ENCODE results near the gene TIMP3. TPM values are rescaled to one million over a fixed set of nuclear protein-coding genes. Genes with fewer than 3 reads are reported as not detected.

TIMP3 gene
- total RNA-seq, 2 donors from 2014 or later: 434 to 484 TPM

GRCh38 chr22:32820131-32821119 lies 18.9 kb downstream of the TIMP3 start:
- intact Hi-C loops (cut with DNase I): no loop called here
- DNase-seq (no peak), ATAC-seq (no peak)

- ATAC-seq: peak in 1 of 2 donors; percentile 4
- DNase-seq: no peak
- intact Hi-C loops (cut with DNase I): no loop called here
Observed at GRCh38 chr22:32822179-32822877, 20.8 kb downstream of the TIMP3 start.

- ATAC-seq: no peak
- DNase-seq: no peak
- intact Hi-C loops (cut with DNase I): no loop called here
Observed at GRCh38 chr22:32823024-32823730, 21.7 kb downstream of the TIMP3 start.

GRCh38 chr22:32824531-32825312 lies 23.2 kb downstream of the TIMP3 start:
- intact Hi-C loops (cut with DNase I): no loop called here
- ATAC-seq: no peak
- no peak for DNase-seq

- ATAC-seq (no peak), DNase-seq (no peak)
- intact Hi-C loops (cut with DNase I): no loop called here
Observed at GRCh38 chr22:32826537-32826936, 25.0 kb downstream of the TIMP3 start.

- peak; percentile 24 to 34 for ATAC-seq
- no peak for DNase-seq
- intact Hi-C loops (cut with DNase I): no loop called here
Observed at GRCh38 chr22:32827049-32827602, 25.6 kb downstream of the TIMP3 start.

- DNase-seq (no peak), ATAC-seq (no peak)
- intact Hi-C loops (cut with DNase I): no loop called here
Observed at GRCh38 chr22:32828150-32828549, 26.6 kb downstream of the TIMP3 start.

- ATAC-seq (peak in 1 of 2 donors; percentile 4), DNase-seq (no peak)
- intact Hi-C loops (cut with DNase I): no loop called here
Observed at GRCh38 chr22:32828561-32828960, 27.1 kb downstream of the TIMP3 start.

GRCh38 chr22:32829451-32829851 lies 27.9 kb downstream of the TIMP3 start:
- intact Hi-C loops (cut with DNase I): no loop called here
- ATAC-seq (peak; percentile 10 to 53), DNase-seq (no peak)

- peak; percentile 69 to 80 for ATAC-seq
- DNase-seq: peak; percentile 82
- intact Hi-C loops (cut with DNase I): no loop called here
Observed at GRCh38 chr22:32830473-32830872, 29.0 kb downstream of the TIMP3 start.

- ATAC-seq: no peak
- intact Hi-C loops (cut with DNase I): no loop called here
- no peak for DNase-seq
Observed at GRCh38 chr22:32830957-32831356, 29.5 kb downstream of the TIMP3 start.

- DNase-seq (no peak), ATAC-seq (no peak)
- intact Hi-C loops (cut with DNase I): no loop called here
Observed at GRCh38 chr22:32831584-32831983, 30.1 kb downstream of the TIMP3 start.

- DNase-seq (no peak), ATAC-seq (no peak)
- intact Hi-C loops (cut with DNase I): no loop called here
Observed at GRCh38 chr22:32832174-32832573, 30.7 kb downstream of the TIMP3 start.

GRCh38 chr22:32836280-32837123 lies 35.0 kb downstream of the TIMP3 start:
- intact Hi-C loops (cut with DNase I): loop anchor here in 1 of 2 donors (5.0 kb wide), 1 partner anchor 34 kb away; the partner anchor contains the start of gene TIMP3
- ATAC-seq (no peak), DNase-seq (no peak)

- ATAC-seq (no peak), DNase-seq (no peak)
- intact Hi-C loops (cut with DNase I): loop anchor here in 1 of 2 donors (5.0 kb wide), 1 partner anchor 35 kb away; the partner anchor contains the start of gene TIMP3
Observed at GRCh38 chr22:32837142-32837541, 35.6 kb downstream of the TIMP3 start.

GRCh38 chr22:32837803-32838202 lies 36.3 kb downstream of the TIMP3 start:
- ATAC-seq: no peak
- intact Hi-C loops (cut with DNase I): loop anchor here in 1 of 2 donors (5.0 kb wide), 1 partner anchor 36 kb away; the partner anchor contains the start of gene TIMP3
- no peak for DNase-seq

- intact Hi-C loops (cut with DNase I): loop anchor here in 1 of 2 donors (5.0 kb wide), 1 partner anchor 38 kb away; the partner anchor contains the start of gene TIMP3
- DNase-seq: no peak
- peak; percentile 41 to 56 for ATAC-seq
Observed at GRCh38 chr22:32839831-32840584, 38.5 kb downstream of the TIMP3 start.
